ENCODE results near the gene TEAD3. TPM values are rescaled to one million over a fixed set of nuclear protein-coding genes. Genes with fewer than 3 reads are reported as not detected.
A peak's percentile ranks its signal among the peaks of the same experiment; 100 is the strongest.

The TEAD3 gene
- total RNA-seq, 1 donor, result 11.2 TPM

DNA sequence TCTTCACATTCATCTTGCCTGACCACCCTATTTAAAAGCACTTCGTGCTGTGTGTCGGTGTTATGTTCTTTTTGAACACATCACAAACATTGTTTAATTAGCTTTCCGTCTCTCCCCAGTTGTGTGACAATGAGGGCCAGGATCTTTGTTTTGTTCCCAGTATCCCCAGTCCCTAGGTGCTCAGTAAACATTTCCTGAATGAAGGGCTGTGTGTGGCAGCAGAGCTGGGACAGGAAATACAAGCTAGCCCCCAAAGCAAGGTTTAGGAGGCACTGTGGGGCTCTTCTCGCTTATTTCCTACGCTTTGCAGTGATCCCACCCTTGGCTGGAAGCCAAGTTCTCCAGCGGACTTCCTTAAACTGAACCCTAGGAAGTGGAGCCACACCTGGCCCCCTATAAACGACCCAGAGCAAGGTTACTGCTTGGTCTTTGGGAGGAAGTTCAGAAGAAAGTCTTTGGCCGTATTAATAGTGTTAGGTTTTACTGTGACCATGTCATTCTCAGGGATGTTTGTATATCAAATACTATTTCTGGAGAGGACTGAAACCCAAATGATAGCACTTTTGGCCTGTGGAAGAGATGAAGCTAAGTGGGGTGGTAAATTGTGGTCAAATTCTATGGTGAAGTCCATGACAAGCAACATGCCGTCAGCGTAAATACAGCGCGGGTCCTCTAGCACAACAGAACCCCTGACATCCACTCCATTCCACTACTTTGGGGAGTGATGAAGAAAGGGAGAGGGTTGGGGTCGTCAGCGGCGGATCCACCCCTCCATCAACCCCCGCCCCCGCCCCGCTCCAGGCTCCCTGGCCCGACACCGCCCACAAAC, 45.3 kb downstream of the TEAD3 start:
- peak; percentile 3 for DNase-seq (ENCODE audit: insufficient read length, low spot score, missing footprints)
- H3K4me2 ChIP-seq (ENCODE audit: insufficient read depth, low read length), result peak overlapping the region; percentile 92
- H4K20me1 ChIP-seq (ENCODE audit: insufficient read depth, low read length), result no peaks in the 10 kb centered on the region
- H3K4me1 ChIP-seq (ENCODE audit: insufficient read depth, low read length), result peaks cover 26% of the 10 kb centered on the region
- peak overlapping the region; percentile 4 for H2AFZ ChIP-seq (ENCODE audit: low read length)
- peaks cover 3% of the 10 kb centered on the region for H3K36me3 ChIP-seq (ENCODE audit: insufficient read depth, low read length)
- H3K27ac ChIP-seq (ENCODE audit: low read depth, low read length), result no peak overlapping the region
- peaks cover 4% of the 10 kb centered on the region for H3K27me3 ChIP-seq (ENCODE audit: insufficient read depth, low read length)
- no peaks in the 10 kb centered on the region for H3K9me3 ChIP-seq (ENCODE audit: low read depth, low read length)
- TF ChIP-seq, protein P1, sequence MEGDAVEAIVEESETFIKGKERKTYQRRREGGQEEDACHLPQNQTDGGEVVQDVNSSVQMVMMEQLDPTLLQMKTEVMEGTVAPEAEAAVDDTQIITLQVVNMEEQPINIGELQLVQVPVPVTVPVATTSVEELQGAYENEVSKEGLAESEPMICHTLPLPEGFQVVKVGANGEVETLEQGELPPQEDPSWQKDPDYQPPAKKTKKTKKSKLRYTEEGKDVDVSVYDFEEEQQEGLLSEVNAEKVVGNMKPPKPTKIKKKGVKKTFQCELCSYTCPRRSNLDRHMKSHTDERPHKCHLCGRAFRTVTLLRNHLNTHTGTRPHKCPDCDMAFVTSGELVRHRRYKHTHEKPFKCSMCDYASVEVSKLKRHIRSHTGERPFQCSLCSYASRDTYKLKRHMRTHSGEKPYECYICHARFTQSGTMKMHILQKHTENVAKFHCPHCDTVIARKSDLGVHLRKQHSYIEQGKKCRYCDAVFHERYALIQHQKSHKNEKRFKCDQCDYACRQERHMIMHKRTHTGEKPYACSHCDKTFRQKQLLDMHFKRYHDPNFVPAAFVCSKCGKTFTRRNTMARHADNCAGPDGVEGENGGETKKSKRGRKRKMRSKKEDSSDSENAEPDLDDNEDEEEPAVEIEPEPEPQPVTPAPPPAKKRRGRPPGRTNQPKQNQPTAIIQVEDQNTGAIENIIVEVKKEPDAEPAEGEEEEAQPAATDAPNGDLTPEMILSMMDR (IDR thresholded peaks at IDR 0.05; ENCODE audit: extremely low read depth, low read depth, low read length), result no peak
- H3K4me3 ChIP-seq (ENCODE audit: insufficient read depth, low read length), result peak overlapping the region; percentile 85
- peaks cover 9% of the 10 kb centered on the region for H3K79me2 ChIP-seq (ENCODE audit: insufficient read depth, low read length)

DNA sequence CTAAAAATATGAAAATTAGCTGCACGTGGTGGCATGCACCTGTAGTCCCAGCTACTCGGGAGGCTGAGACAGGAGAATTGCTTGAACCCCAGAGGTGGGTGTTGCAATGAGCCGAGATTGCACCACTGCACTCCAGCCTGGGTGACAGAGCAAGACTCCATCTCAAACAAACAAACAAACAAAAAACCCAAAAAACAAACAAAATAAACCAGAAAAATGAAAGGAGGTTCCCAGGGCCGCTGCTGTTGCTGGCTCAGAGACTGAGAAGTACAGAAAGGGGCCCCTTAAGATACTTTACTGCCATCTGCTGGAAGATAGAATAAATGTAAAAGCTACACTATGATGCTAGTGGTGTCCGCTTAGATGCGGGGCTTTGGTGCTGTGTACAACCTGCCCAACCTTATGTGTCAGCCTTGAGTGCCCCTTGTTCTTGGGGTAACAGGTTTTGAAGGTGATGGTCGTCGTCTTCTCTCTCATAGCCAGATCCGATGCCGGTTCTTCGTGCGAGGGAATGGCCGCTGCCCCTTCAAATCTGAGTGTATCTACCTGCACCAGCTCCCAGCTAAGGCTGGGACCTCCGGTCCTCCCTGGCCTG, 47.5 kb downstream of the TEAD3 start:
- Histone ChIP-seq H3K4me3 (ENCODE audit: insufficient read depth, low read length) (no peak overlapping the region), H3K4me2 (ENCODE audit: insufficient read depth, low read length) (peak overlapping the region; percentile 29), H3K9me3 (ENCODE audit: low read depth, low read length) (no peaks in the 10 kb centered on the region), H3K36me3 (ENCODE audit: insufficient read depth, low read length) (no peaks in the 10 kb centered on the region), H4K20me1 (ENCODE audit: insufficient read depth, low read length) (no peaks in the 10 kb centered on the region), H3K27ac (ENCODE audit: low read depth, low read length) (no peak overlapping the region), H3K27me3 (ENCODE audit: insufficient read depth, low read length) (peaks cover 4% of the 10 kb centered on the region), H3K4me1 (ENCODE audit: insufficient read depth, low read length) (peaks cover 21% of the 10 kb centered on the region), H3K79me2 (ENCODE audit: insufficient read depth, low read length) (no peaks in the 10 kb centered on the region), H2AFZ (ENCODE audit: low read length) (no peak overlapping the region)
- DNase-seq (ENCODE audit: insufficient read length, low spot score, missing footprints), result peak; percentile 95
- TF ChIP-seq, protein P1 (IDR thresholded peaks at IDR 0.05; ENCODE audit: extremely low read depth, low read depth, low read length), result peak; percentile 67

DNA sequence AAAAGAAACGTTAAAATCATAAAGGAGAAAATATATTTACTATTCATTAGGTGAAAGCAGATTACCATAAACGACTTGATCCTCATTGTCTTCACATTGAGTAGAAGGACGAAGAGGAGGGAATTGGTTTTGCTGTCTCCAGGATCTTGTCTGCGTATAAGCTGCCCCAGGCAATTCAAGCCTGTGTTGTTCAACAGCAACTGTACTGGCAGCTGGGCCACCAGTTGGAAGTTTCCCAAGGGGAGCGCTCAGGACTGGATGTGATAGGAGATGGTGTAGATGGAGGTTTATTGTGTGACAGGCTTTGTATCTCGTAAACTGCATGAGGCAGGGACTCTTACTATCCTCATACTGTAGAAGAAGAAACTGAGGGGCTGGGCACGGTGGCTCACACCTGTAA, 48.7 kb downstream of the TEAD3 start:
- peaks cover 4% of the 10 kb centered on the region for H3K27me3 ChIP-seq (ENCODE audit: insufficient read depth, low read length)
- H3K9me3 ChIP-seq (ENCODE audit: low read depth, low read length), result no peaks in the 10 kb centered on the region
- H3K27ac ChIP-seq (ENCODE audit: low read depth, low read length), result no peak overlapping the region
- DNase-seq (ENCODE audit: insufficient read length, low spot score, missing footprints), result no peak
- H4K20me1 ChIP-seq (ENCODE audit: insufficient read depth, low read length), result no peaks in the 10 kb centered on the region
- H3K4me1 ChIP-seq (ENCODE audit: insufficient read depth, low read length), result peaks cover 10% of the 10 kb centered on the region
- H3K36me3 ChIP-seq (ENCODE audit: insufficient read depth, low read length), result no peaks in the 10 kb centered on the region
- TF ChIP-seq, protein P1 (IDR thresholded peaks at IDR 0.05; ENCODE audit: extremely low read depth, low read depth, low read length), result no peak
- H3K4me3 ChIP-seq (ENCODE audit: insufficient read depth, low read length), result no peak overlapping the region
- no peak overlapping the region for H3K4me2 ChIP-seq (ENCODE audit: insufficient read depth, low read length)
- no peak overlapping the region for H2AFZ ChIP-seq (ENCODE audit: low read length)
- H3K79me2 ChIP-seq (ENCODE audit: insufficient read depth, low read length), result no peaks in the 10 kb centered on the region

DNA sequence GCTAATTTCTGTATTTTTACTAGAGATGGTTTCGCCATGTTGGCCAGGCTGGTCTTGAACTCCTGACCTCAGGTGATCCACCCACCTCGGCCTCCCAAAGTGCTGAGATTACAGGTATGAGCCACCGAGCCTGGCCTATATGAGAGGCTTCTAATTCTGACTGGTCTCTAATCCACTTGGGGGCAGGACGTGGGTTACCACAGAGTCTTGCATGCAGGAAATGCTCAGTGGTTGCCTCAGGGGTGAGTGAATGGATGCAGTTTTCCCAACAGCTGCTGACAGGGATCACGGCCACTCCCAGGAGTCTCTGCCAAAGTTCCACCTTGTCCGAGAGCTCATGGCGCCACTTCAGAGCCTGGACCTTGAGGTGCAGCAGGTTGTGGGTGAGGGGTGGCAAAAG, 51.2 kb downstream of the TEAD3 start:
- Histone ChIP-seq H3K36me3 (ENCODE audit: insufficient read depth, low read length) (no peaks in the 10 kb centered on the region), H3K4me1 (ENCODE audit: insufficient read depth, low read length) (no peaks in the 10 kb centered on the region), H3K4me3 (ENCODE audit: insufficient read depth, low read length) (no peak overlapping the region), H3K27ac (ENCODE audit: low read depth, low read length) (no peak overlapping the region), H3K79me2 (ENCODE audit: insufficient read depth, low read length) (no peaks in the 10 kb centered on the region), H4K20me1 (ENCODE audit: insufficient read depth, low read length) (no peaks in the 10 kb centered on the region), H2AFZ (ENCODE audit: low read length) (no peak overlapping the region), H3K9me3 (ENCODE audit: low read depth, low read length) (no peaks in the 10 kb centered on the region), H3K27me3 (ENCODE audit: insufficient read depth, low read length) (peaks cover 2% of the 10 kb centered on the region), H3K4me2 (ENCODE audit: insufficient read depth, low read length) (no peak overlapping the region)
- DNase-seq (ENCODE audit: insufficient read length, low spot score, missing footprints), result no peak
- TF ChIP-seq, protein P1 (IDR thresholded peaks at IDR 0.05; ENCODE audit: extremely low read depth, low read depth, low read length), result no peak

All from osteoblast (primary cell).